Measurements from ENCODE around the gene FAM222A.

The FAM222A gene

DNA sequence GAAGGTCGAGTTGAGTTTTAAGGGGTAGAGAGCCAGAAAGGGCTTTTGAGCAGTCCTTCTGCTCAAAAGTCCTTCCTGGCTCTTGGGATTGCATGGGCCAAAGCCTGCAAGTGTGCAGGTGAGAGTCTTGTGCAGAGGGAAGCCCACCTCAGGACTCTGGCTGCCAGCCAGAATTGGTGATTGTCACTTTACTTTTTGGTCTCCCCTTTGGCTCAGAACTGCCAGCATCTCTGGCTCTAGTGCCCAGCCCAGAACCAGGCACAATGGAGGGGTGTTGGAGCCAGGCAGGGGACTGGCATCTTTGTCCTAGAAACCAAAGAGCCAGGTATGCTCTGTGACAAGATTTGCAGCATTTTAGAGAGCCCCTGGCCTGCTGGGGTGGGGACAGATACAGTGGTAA is 23.5 kb downstream of the FAM222A start:
- in situ Hi-C loops (cut with HindIII; ENCODE audit: low sequenced_read_pairs) = no loop called here

DNA sequence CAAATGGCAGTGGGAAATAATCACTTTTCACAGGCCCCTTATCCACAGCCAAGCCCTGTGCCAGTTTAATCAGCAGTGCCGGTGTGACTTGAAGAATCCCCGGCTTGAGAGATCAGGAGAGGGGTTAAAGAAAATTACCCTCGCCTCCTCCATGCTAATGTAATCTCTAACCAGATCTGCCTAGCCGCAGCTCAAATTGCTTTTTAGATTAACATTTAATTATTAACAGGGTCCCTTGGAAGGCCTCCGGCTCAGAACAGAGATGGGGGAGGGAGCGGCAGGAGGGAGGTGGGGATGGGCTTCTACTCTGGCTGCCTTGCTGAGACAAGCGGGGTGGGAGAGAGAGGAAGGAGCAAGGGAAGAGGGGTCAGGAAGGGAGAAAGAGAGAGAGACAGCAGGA is 24.0 kb downstream of the FAM222A start:
- in situ Hi-C loops (cut with HindIII; ENCODE audit: low sequenced_read_pairs) = no loop called here

DNA sequence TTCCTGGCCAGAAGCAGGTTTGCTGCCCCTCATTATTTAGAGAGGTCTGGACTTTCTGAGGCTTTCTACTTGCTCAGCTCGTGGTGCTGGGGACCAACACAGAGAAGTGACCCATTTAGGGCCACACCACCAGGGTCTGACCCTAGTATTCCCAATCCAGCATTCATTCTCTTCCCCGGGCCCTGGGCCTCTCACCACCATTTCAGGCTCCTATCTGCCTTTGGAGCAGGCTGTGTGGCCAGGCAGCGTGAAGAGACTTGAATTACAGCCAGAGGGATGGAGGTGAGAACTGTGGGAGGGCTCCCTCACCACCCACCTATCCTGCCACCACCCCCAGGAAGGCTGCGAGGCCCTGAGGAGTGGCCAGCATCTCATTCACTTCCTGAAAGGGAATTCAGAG is 24.6 kb downstream of the FAM222A start:
- in situ Hi-C loops (cut with HindIII; ENCODE audit: low sequenced_read_pairs) = no loop called here

DNA sequence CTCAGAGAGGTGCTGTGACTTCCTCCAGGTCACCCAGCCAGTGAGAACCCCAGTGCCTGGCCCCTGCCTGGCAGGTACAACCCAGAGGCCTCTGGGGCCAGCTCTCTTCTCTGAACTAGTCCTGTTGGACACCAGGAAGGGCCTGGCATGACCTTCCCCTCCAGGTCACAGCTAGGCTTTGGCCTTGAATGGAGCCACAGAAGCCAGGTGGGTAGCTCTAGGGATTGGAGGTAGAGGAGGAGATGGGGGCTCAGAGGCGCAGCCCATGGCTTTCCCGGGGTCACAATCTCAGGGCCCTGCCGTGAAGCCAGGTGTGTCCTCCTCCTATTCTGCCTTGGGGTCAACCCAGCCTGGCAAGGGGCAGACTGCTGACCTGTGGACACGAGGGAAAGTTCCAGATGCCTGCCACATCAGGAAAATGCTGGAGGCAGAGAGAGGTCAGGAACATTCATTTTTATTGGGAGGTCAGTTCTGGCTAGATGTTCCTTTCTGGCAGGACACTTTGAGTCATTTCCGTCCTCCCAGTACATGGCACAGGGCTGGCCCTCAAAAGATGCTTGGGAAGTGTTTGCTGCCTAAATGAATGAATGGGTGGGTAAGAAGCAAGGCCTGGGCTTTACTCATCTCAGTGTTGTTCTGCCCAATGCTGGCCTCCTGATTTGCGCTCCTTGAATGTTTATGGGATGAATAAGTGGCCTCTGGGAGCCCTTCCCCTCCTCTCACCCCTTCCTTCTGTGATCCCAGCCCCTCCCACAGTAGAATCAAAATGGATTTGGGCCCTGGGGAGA is 25.4 kb downstream of the FAM222A start:
- in situ Hi-C loops (cut with HindIII; ENCODE audit: low sequenced_read_pairs) = no loop called here

DNA sequence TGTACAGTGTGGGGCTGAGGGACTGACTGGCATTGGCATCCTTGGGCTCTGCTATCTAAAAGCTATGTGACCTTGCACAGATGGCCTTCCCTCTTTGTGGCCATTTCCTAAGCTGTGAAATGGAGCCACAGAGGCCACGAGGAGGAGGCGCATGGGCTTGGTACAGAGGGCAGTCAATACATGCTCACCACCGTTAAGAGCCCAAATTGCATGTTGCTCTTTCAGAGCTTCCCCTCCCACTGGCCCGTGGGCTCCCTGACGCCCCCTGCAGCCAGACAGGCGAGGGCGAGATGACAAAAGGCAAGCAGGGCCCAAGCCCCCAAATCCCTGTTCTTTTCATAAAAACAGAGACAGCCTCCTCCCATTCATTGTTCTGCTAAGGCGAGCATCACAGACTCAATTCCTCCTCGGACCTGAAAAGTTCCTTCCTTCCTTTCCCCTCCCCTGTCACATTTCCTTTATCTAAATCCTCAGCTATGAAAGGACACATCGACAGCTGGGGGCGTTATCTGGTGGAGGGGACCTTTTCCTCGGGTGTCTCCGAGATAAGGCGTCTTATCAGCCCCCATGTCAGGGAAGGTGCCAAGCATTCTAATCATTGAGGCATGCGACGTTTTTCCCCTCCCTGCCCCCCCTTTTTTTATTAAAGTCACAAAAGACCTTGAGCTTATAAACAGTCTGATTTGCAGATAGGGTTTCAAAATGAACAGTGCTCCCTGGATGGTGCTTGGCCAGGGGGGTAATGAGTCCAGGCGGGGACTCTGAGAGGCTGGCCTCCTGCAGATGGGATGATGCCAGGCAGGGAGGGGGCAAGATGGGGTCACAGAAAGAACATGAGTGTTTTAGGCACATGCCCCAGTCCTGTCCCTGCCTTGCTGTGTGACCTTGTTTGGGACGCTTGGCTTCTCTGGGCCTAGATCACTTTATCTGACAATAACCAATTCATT is 26.4 kb downstream of the FAM222A start:
- in situ Hi-C loops (cut with HindIII; ENCODE audit: low sequenced_read_pairs) = no loop called here

DNA sequence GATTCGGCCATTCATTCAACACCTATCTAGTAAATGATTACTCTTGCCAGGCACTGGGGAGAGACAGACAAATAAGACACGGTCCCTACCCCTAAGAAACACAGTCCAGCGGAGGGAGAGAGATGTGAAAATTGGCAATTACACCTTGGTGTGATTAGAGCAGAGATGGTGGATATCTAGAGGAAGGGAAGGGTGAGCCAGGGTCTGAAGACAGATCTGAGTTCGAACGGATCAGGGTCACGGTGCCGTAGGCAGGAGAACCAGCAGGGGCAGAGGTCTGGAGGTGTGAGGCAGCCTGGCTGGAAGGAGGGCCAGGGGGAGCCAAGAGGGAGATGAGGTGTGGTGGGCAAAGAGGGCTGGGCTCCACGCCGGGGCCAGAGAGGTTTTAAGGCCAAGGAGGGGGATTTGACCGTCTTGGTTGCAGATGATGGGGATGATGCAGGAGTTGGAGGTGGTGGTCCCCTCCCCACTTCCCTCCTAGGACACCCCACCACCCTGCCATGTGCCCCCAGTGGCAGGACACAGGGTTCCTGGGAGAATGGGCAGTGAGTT is 27.1 kb downstream of the FAM222A start:
- in situ Hi-C loops (cut with HindIII; ENCODE audit: low sequenced_read_pairs) = no loop called here

DNA sequence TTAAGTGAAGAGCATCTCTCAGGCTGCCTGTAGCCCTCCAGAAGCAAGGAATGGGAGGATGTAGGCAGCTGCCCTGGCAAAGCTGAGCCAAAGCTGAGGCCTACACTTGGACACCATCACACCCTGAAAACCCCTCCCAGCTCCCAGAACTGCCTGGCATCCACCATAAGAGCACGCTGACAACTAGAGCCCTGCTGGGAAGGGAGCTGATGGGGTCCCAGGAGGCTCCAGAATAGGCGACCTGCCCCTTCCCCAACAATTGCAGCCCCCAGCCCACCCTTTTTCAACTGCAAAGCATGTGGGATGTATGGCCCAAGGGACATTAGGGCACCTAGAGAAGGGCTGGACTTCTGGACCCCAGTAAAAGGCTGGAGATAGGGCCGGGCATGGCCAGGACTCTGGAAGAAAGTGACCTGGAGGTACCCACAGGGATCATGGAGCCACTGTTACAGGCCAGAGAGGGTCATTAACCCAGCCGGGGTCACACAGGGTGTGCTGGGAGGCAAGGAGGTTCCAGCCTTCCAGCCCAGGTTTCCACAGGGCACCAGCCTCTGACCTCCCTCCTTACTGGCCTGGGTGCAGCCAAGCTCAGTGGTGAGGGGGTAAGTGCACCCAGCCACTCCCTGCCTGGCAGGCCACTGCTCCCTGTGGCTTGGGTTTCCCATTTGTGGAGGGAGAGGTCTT is 27.8 kb downstream of the FAM222A start:
- in situ Hi-C loops (cut with HindIII; ENCODE audit: low sequenced_read_pairs) = no loop called here

DNA sequence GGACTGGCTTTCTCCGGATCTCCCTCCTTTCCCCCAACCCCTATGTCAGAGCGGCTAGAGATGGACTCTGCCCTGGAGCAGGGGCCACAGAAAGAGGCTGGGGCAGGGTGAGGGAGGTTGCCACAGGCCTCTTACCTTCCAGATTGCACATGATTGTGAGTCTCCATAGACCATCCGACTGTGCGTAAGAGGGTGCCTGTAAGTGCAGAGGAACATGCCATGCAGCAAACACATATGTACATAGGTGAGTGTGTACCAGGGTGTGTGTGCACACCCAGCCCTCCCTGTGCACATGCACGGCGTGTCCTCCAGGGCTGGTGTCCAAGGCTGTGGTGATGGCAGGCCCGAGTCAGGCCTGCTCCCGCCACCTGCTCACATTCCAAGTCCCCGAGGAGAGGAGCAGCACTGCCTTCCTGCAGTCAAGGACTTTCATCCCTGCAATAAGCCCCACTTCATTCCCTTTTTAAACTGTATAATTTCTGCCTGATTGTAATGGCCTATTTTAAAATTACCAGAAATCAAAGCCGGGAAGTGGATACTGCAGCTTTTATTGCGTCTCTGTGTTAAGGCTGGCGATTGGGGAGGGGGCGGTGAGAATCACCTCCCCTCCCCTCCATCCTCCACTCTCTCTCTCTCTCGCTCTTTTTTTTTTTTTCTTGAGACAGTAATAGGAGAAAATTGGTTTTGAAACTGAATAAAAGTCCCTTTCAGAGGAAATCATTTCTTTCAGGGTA is 28.5 kb downstream of the FAM222A start:
- in situ Hi-C loops (cut with HindIII; ENCODE audit: low sequenced_read_pairs) = no loop called here

DNA sequence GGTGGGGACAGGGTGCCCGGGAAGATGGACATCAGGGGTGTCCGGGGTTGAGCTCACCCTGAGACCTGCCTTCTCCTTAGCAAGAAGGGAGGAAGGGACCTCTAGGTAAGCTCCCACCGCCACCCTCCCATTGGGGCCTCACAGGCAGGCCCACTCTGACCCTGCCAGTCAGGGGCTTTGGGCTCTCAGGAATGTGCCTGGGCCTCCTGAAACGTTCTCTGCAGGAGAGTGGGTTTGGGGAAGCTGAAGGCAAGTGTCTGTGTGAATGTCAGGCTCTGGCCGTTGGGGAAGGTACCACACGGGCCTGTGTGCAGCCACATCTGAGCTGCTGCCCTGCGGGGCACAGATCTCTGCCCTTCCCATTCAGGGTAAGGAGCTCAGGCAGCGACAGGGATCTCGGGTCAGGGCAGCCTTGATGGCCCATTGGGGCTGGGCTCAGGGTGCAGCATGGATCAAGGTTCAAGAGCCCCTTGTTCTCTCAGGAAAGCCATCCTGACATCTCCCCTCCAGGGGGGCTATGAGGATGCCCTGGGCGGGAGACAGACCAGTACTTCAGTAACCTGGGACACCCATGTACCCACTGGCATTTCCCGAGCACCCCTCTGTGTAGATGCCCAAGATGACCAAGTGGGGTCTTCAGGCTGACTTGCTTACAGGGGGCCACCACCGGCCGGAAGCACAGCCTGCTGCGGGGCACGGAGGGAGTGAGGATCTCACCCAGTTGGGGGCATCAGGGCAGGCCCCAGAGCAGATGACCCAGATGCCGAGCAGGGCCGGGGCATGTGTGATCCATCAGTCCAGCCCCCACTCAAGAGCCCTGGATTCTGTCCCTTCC is 29.7 kb downstream of the FAM222A start:
- in situ Hi-C loops (cut with HindIII; ENCODE audit: low sequenced_read_pairs) = no loop called here

DNA sequence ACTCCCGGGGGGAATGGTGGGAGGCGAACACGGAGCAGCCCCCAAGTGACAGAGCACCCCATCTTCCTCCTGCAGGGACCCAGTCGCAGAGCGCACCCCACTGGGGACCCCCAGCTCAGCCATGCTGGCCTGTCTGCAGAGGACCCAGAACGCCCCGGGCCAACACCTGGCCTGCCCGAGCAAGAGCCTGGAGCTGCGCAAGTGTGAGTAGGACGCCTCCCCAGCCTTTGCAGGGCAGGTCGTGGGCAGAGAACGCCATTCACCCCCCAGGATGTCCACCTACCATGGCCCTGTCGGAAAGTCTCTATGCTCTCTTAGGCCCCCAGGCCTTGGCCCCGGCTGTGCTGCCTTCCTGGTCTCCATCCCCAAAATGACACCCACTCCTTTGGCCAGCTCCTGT is 30.4 kb downstream of the FAM222A start:
- in situ Hi-C loops (cut with HindIII; ENCODE audit: low sequenced_read_pairs) = no loop called here

DNA sequence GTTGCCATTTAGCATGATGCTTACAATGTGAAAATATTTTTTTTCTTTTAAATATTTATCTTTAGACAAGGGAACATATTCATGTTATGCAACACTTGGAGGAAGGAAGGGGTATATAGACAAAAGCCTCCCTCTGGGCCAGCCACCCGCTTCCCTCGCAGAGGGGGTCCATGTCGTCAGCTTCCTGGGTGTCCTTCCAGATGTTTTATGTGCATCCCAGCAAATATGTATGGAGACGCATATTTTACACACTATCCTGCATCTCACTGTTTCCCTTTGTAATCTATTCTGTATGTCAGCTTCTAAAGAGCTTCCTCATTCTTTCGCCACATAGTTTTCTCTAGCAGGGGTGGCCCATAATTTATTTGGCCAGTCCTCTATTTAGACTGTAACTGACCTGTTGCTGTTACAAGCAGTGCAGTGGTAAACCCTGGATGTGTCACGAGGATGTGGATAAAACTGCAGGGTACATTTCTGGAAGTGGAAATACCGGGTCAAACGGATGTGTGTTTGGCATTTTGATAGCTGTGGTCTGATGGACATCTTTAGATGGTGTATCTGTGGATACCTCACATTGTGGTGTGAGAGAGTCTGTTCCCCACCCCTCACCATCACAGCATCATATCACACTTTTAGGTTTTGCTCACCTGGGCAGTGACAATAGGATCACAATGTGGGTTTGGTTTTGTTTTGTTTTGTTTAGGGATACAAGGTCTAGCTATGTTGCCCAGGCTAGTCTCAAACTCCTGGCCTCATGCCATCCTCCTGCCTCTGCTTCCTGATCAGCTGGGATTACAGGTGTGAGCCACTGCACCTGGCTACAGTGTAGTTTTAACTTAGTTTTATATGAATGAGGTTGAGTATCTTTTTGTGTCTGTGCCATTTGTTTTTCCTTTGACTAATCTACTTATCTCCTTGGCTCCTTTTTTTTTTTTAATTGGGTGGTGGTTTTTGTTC is 31.6 kb downstream of the FAM222A start:
- in situ Hi-C loops (cut with HindIII; ENCODE audit: low sequenced_read_pairs) = no loop called here

DNA sequence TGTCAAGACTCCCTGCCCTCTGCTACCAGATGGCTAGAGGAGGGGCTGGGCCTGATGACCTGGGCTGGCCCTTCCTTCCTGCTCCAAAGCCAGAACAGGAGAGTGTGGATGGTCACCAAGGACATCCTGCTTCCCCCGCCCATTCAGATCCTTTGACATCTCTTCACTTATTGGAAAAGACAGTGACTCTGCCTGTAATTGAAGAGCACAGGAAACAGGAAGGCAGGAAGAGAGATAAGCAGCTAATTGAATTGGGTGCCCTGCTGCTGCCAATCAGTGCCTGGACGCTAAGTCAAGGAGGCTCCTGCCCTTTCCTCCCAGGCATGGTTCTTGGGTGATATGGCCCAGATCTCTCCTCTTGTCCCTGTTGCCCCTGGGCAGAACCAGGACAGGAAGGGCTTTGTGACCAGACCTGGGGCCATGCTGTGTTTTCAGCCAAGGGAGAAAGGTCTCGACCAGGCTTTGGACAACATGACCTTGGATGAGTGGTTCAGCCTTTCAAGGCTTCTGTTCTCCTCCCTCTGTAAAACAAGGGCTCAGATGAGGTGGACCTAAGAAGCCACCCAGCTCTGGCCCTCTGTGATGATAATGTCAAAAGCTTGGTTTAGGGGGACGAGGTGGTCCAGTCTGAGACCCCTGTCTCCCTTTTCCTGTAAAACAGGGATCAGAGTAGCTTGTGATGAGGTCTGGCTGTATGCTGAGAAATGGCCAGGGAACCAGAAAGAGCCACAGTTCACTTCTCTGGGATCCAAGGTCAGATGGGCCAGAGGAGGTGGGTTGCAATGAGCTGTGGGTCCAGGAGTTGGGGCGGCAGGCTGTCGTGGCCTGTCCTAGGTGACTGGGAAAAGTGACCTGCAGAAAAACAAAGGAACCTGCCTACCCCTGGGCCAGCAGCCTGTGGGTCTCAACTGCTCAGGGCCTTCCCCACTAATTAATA is 38.8 kb downstream of the FAM222A start:
- in situ Hi-C loops (cut with HindIII; ENCODE audit: low sequenced_read_pairs) = no loop called here

DNA sequence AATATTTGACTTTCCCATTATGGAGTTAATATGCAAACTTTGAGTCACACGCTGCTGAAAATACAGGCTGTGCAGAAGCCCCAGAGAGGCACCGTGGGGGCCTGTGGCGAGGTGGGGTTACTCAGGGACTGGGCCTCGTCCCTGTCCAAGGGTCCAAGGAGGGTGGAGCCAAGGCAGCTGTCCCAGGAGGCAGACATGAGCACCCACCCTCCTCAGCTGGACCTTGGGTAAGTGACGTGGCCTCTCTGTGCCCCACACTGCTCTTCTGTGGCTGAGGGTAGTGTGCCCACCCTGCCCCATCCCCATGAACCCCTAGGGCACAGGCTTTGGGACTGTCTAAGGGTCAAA is 39.4 kb downstream of the FAM222A start:
- in situ Hi-C loops (cut with HindIII; ENCODE audit: low sequenced_read_pairs) = no loop called here

DNA sequence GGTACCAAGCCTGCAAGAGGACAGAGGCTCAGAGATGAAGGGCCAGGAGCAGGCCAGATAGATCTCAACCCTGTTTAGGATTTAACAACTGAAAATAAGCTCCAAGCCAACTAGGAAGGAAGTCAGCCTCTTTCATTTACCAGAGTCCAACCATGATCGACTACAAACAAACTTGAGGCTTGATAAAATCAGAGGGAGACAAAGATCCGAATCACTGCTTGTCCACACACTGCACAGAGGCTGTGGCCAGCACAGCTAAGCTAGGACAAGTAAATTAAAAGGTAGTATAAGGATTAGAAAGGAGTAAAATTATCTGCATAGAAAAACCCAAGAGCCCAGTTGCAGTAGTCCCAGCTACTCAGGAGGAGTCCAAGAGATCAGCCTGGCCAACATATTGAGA is 40.3 kb downstream of the FAM222A start:
- in situ Hi-C loops (cut with HindIII; ENCODE audit: low sequenced_read_pairs) = no loop called here

DNA sequence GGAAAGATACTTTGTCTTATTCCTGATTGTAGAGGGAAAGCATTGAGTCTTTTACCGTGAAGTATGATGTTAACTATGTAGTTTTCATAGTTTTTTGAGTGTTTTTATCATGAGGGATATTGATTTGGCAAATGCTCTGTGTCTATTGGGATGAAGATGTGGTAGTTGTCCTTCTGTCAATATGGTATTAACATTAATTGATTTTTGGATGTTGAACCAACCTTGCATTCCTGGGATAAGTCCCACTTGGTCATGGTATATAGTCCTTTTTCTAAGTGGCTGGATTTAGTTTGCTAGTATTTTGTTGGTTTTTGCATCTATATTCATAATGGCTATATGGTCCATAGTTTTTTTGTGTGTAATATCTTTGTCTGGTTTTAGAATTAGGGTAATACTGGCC is 42.8 kb downstream of the FAM222A start:
- in situ Hi-C loops (cut with HindIII; ENCODE audit: low sequenced_read_pairs) = no loop called here

DNA sequence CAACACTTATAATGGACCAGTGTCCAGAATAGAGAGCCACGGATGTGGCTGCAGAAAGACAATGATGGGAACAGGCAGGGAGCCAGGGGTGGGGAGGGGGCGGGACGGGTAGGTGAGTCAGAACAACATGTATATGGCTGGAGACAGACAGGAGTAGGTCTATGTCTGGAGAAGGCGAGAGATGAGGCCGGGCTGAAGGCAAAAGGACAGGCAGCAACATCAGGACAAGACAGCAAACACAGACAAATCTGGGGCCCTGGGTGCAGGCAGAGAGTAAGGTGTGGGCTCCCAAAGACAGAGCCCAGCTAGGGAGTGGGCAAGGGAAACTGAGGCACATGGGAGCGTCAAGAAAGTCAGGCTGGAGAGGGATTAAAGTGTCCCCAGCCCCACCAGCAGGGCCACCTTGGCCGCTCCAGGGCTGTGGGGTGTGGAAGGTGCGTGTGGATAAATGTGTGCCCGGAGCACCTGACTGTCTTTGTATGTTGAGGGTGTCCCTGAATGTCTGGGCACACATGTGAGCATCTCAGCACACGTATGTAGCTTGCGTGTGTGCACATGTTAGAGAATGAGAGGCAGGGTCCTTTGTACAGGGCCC is 44.1 kb downstream of the FAM222A start:
- in situ Hi-C loops (cut with HindIII; ENCODE audit: low sequenced_read_pairs) = no loop called here
